GM19463 (cell line): ENCODE measurements around the gene FOXP4.

Experiments used
- ATAC-seq: cut with Tn5 transposase; IDR thresholded peaks from one replicate; pipeline ENCODE4 v1.9.1; 2021; ENCODE audit warnings: mild to moderate bottlenecking, moderate library complexity; ENCODE audit not compliant: unreplicated experiment

The FOXP4 gene

GRCh38 chr6:41563060-41563776 is 17.0 kb downstream of the FOXP4 start:
- ATAC-seq, result no peak

DNA sequence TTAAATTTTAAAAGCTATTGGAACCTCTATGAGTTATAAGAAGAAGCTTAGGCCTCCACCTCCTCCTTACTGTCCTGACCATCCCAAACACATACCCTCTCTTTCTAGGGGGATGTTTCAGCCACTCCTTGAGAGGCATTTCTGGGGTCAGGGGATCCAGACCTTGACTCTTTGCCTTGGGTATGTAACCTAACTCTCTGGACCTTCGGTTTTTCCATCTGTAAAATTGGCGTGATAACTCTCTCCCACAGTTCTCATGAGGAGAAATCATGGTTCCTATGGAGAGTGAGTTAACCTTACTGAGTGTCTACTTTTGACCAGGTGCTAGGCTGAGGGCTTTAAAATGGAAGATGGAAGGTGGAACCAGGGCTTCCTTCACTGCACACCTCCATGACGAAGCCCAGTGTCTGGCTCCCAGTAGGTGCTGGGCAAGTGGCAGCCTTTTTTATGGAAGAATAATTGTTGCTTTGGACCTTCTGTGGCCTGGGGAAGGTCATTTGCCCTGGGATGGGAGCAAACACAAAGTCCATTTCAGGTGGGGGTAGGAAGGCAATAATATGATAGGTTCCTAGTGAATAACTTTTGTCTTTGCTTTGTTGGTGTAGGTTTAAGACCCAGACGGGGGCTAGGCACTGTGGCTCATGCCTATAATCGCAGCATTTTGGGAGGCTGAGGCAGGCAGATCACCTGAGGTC is 18.4 kb downstream of the FOXP4 start:
- no peak for ATAC-seq

DNA sequence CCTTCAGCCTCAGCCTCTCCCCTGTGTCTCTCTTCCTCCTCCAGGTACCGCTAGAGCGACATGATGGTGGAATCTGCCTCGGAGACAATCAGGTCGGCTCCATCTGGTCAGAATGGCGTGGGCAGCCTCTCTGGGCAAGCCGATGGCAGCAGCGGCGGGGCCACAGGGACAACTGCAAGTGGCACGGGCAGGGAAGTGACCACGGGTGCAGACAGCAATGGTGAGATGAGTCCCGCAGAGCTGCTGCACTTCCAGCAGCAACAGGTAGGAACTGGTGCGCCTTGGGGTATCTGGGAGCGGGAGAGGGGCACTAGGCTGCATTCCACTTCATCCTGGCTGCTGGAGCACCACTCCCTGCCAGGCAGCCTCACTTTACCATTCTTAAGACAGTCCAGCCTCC is 19.5 kb downstream of the FOXP4 start:
- no peak for ATAC-seq

DNA sequence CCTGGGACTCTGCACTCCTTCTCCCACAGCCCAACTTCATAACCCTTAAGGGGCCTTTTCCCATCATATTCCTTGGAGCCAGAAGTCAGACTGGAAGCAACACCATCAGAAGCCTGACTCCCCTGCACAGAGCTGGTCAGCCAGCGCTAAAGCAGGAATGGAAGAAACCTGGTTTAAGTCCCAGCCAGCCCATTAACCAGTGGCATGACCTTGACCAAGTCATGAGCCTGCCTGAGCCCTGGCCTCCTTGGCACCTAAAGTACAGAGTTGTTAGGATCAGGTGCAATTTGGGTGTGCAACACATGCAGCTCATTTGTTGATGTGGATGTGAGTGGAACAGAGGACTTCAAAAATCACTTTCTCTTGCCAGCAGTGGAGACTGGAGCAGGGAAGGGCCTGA is 20.8 kb downstream of the FOXP4 start:
- no peak for ATAC-seq

- ATAC-seq, result no peak
Measured at GRCh38 chr6:41567684-41568083, 21.5 kb downstream of the FOXP4 start.

- ATAC-seq, result no peak
Measured at GRCh38 chr6:41568202-41568584, 22.0 kb downstream of the FOXP4 start.

GRCh38 chr6:41568585-41569384 is 22.6 kb downstream of the FOXP4 start:
- ATAC-seq, result no peak

- no peak for ATAC-seq
Measured at GRCh38 chr6:41570259-41570615, 24.1 kb downstream of the FOXP4 start.

- ATAC-seq, result no peak
Measured at GRCh38 chr6:41571021-41571780, 25.0 kb downstream of the FOXP4 start.

- ATAC-seq, result no peak
Measured at GRCh38 chr6:41572613-41573012, 26.4 kb downstream of the FOXP4 start.

GRCh38 chr6:41573276-41573675 is 27.1 kb downstream of the FOXP4 start:
- no peak for ATAC-seq

DNA sequence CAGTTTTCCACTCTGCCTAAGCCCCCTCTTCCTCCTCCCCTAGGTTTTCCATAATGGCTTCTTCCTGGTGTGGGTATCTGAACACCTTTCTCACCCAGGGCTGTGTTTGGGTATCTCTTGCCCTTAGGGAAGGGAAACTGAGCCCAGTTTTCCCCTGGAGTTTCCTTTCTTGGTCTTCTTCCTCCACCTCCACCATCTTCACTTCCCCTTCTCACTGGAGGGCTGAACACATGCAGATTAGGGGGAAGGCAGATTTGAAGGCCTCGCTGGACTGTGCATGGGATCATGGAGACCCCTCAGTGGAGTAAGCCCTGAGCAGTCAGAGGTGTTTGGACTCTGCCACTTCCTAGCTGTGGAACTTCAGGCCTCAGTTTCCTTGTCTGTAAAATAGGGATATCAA is 27.8 kb downstream of the FOXP4 start:
- ATAC-seq, result no peak

- no peak for ATAC-seq
Measured at GRCh38 chr6:41575598-41575997, 29.4 kb downstream of the FOXP4 start.

GRCh38 chr6:41576667-41577066 is 30.5 kb downstream of the FOXP4 start:
- no peak for ATAC-seq

DNA sequence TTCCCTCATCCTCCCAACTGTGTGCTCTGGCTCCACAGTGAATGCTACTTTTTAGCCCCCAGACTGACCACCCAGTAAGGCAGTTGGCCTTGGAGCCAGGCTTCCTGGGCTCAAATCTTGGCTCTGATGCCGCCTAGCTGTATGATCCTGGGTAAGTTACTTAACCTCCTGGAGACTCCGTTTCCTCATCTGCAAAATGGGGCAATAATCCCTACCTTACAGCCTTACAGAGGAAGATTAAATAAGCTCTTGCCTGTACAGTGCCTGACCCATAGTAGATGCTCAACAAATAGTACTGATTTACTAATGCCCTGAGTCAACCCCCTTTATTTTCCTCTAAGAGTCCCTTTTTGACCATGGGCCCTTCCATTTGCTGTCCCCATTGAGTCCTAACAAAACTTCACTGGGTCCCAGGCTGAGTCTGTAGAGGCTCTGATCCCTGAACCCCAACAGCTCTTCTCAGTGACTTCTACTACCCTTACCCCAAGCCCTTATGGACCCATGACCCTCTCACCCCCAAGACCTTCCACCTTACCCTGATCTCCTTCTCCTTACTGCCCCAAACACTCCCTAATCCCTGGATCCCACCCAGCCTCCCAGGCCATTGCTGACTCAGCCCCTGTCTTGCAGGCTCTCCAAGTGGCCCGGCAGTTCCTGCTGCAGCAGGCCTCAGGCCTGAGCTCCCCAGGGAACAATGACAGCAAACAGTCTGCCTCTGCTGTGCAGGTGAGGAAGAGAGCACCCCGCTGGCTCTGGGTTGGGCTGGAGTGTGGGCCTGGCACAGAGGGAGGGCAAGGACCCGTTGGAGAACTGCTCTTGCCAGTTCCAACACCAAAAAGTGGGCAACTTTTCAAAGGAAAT is 31.4 kb downstream of the FOXP4 start:
- no peak for ATAC-seq

- ATAC-seq, result no peak
Measured at GRCh38 chr6:41578217-41579087, 32.3 kb downstream of the FOXP4 start.

GRCh38 chr6:41579088-41579610 is 33.0 kb downstream of the FOXP4 start:
- ATAC-seq, result no peak

DNA sequence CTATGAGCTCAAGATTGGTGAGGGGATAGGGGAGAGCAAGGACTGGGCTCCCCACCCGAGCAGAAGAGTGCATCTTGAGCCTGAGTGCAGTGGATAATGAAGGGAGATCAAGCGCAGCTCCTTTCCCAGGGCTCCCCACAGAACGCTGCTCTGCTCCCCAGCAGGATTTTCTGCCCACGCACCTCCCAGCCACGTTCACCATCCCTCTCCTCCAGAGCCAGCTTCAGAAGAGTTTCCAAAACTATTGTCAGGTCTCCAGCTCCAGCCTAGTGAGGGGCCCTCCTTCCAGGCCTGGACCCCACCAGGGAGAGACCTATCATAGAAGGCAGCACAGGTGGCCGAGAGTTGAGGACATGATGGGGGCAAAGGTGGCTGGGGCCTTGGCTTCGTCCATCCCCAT is 34.5 kb downstream of the FOXP4 start:
- ATAC-seq, result no peak

DNA sequence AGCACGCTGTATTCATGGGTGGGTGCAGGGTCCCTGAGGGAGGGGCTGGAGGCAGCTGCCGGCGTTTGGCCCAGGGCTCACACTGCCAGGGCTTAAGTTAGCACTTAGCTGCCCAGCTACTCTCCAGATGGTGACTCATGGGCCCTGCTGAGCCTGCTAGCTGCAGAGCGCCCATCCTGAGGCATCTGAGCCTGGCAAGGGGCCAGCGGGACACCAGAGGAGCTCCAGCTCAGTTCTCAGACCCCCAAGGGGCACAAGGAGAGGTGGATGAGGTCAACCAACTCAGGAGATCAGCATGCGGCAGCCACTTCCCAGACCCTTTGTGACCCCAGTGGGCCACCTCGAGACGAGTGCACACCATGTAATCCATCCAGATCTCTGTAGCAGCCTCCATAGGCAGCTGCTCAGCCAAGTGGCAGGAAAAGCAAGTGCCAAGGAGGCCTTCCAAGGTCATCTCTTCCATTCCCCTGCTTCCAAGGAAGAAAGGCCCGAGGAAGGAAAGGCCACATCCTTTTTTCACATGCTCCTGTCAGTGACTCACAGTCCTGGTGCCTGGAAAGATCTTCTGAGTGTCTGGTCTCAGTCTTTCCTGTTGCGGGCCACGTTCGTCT is 35.3 kb downstream of the FOXP4 start:
- no peak for ATAC-seq
